Measurements from ENCODE around the gene PSEN1. TPM values are rescaled to one million over a fixed set of nuclear protein-coding genes. Genes with fewer than 3 reads are reported as not detected.

The PSEN1 gene
- total and polyA plus RNA-seq, 2 experiments from 2014 or later: 46.3 to 49.5 TPM

GRCh38 chr14:73237786-73238423, 101.6 kb downstream of the PSEN1 start:
- peak overlapping the region; percentile 57 for H3K4me3 ChIP-seq
- no peaks in the 10 kb centered on the region for H4K20me1 ChIP-seq (ENCODE audit: insufficient read depth)
- 0 to 2% methylated on average over 52 of the region's 73 CpGs for WGBS, 2 experiments (ENCODE audit: low coverage in 1 of 2, low lambda C conversion rate in 2 of 2, missing lambda C conversion rate in 2 of 2)
- H3K79me2 ChIP-seq (ENCODE audit: insufficient read depth): no peaks in the 10 kb centered on the region
- peaks cover 38% of the 10 kb centered on the region for H3K27me3 ChIP-seq (replicated peaks; ENCODE audit: insufficient read depth)
- peak; percentile 31 for DNase-seq
- no peaks in the 10 kb centered on the region for H3K36me3 ChIP-seq (ENCODE audit: low read depth)
- H2AFZ ChIP-seq: peak overlapping the region; percentile 62
- no peaks in the 10 kb centered on the region for H3K9me2 ChIP-seq (ENCODE audit: insufficient read depth)
- peaks cover 17% of the 10 kb centered on the region for H3K4me1 ChIP-seq (ENCODE audit: insufficient read depth)
- peaks cover 12% of the 10 kb centered on the region for H3F3A ChIP-seq (ENCODE audit: insufficient read depth)
- H3K4me2 ChIP-seq (ENCODE audit: unreplicated experiment): peak overlapping the region; percentile 81
- TF ChIP-seq EZH2 (IDR thresholded peaks at IDR 0.05; ENCODE audit: insufficient read depth, poor library complexity, severe bottlenecking) (no peak), EZH2phosphoT487 (IDR thresholded peaks at IDR 0.05; ENCODE audit: insufficient read depth, low read depth) (no peak)
- no peak overlapping the region for H3K9ac ChIP-seq
- H3K9me3 ChIP-seq (ENCODE audit: low read depth): no peaks in the 10 kb centered on the region
- H3K27ac ChIP-seq: no peak overlapping the region
- in situ Hi-C loops (cut with MboI): no loop called here

DNA sequence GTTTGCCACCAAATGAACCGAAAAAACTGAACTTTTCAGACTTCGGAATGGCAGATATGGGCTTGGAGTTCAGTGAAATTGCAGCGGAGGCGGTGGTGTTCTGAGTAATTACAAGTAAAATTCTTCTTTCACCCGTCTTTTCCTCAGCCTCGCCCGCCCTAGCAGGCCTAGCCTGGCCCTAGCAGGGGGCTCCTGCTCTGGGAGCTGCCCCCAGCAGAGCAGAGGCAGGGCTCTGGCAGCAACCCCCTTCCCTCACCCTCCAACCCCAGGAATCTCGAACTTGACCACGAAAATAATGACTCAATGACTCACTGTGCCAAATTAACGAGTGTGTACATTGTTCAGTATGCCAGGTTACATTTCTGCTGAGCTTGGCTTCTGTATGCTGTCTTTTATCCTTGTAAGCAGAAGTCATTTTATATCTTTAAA, 102.1 kb downstream of the PSEN1 start:
- Histone ChIP-seq H3K36me3 (ENCODE audit: low read depth) (no peaks in the 10 kb centered on the region), H3K4me3 (peak overlapping the region; percentile 57), H4K20me1 (ENCODE audit: insufficient read depth) (no peaks in the 10 kb centered on the region), H3K9ac (no peak overlapping the region), H3K79me2 (ENCODE audit: insufficient read depth) (no peaks in the 10 kb centered on the region), H2AFZ (peak overlapping the region; percentile 62), H3F3A (ENCODE audit: insufficient read depth) (peaks cover 12% of the 10 kb centered on the region), H3K27ac (no peak overlapping the region), H3K9me2 (ENCODE audit: insufficient read depth) (no peaks in the 10 kb centered on the region), H3K4me1 (ENCODE audit: insufficient read depth) (peaks cover 17% of the 10 kb centered on the region), H3K4me2 (ENCODE audit: unreplicated experiment) (peak overlapping the region; percentile 81), H3K9me3 (ENCODE audit: low read depth) (no peaks in the 10 kb centered on the region), H3K27me3 (replicated peaks; ENCODE audit: insufficient read depth) (peaks cover 41% of the 10 kb centered on the region)
- WGBS, 2 experiments (ENCODE audit: low coverage in 1 of 2, low lambda C conversion rate in 2 of 2, missing lambda C conversion rate in 2 of 2): 2% methylated on average over 10 of the region's 10 CpGs
- DNase-seq: peak; percentile 77
- no peak for TF ChIP-seq EZH2phosphoT487 (IDR thresholded peaks at IDR 0.05; ENCODE audit: insufficient read depth, low read depth)
- peak; percentile 27 for TF ChIP-seq EZH2 (IDR thresholded peaks at IDR 0.05; ENCODE audit: insufficient read depth, poor library complexity, severe bottlenecking)
- in situ Hi-C loops (cut with MboI): no loop called here

- peaks cover 17% of the 10 kb centered on the region for H3K4me1 ChIP-seq (ENCODE audit: insufficient read depth)
- no peak overlapping the region for H3K9ac ChIP-seq
- H3K27ac ChIP-seq: no peak overlapping the region
- no peaks in the 10 kb centered on the region for H3K36me3 ChIP-seq (ENCODE audit: low read depth)
- H3K9me3 ChIP-seq (ENCODE audit: low read depth): no peaks in the 10 kb centered on the region
- peaks cover 12% of the 10 kb centered on the region for H3F3A ChIP-seq (ENCODE audit: insufficient read depth)
- H3K9me2 ChIP-seq (ENCODE audit: insufficient read depth): no peaks in the 10 kb centered on the region
- TF ChIP-seq EZH2 (IDR thresholded peaks at IDR 0.05; ENCODE audit: insufficient read depth, poor library complexity, severe bottlenecking): no peak
- TF ChIP-seq EZH2phosphoT487 (IDR thresholded peaks at IDR 0.05; ENCODE audit: insufficient read depth, low read depth): no peak
- H3K4me3 ChIP-seq: 0 out of 2 replicates have a peak overlapping the region, but pooled peaks have one; percentile 57
- H3K4me2 ChIP-seq (ENCODE audit: unreplicated experiment): peak overlapping the region; percentile 81
- H3K27me3 ChIP-seq (replicated peaks; ENCODE audit: insufficient read depth): peaks cover 41% of the 10 kb centered on the region
- H3K79me2 ChIP-seq (ENCODE audit: insufficient read depth): no peaks in the 10 kb centered on the region
- in situ Hi-C loops (cut with MboI): no loop called here
- WGBS, 2 experiments (ENCODE audit: low coverage in 1 of 2, low lambda C conversion rate in 2 of 2, missing lambda C conversion rate in 2 of 2): 47 to 60% methylated on average over 11 of the region's 11 CpGs
- H4K20me1 ChIP-seq (ENCODE audit: insufficient read depth): no peaks in the 10 kb centered on the region
- no peak overlapping the region for H2AFZ ChIP-seq
- DNase-seq: no peak
Measured at GRCh38 chr14:73238941-73239340, 102.6 kb downstream of the PSEN1 start.

DNA sequence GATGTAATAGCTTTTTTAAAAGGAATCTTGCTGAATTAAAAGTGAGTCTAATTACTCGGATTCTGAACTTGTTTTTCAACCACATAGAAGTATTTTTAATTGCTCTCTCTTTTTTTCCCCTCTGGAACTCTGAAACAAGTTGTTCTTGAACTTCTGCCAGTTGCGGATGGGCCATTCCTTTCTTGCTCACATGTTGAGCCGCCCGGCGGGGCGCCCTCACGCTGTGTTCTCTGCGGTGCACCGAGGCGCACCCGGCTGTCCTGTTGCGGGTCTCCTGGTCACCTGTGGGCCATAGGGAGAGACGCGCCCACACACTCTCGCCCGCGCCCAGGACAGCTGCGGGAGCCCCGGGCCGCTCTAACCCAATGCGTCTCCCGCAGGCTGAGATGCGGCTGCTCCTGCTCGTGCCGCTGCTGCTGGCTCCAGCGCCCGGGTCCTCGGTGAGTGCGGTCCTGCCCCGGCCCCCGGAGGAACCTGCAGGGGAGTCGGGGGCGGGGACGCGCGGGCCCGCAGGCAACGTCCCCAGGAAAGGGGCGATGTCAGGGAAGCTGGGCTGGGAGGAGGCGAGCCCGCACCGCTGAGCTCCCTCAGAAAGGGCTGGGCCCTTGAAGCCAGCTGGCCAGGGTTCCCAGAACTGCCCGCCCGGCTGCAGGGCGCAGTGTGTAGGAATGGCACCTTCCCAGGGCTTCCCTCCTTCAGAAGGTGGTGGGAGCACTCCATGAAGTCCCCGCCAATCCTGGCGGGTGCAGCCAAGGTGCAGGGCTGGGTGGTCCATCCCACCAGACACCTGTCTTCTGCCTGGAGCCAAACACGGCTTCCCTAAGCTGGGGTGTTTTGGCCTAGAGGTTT, 103.3 kb downstream of the PSEN1 start:
- DNase-seq: peak; percentile 71
- H3K9me2 ChIP-seq (ENCODE audit: insufficient read depth): no peaks in the 10 kb centered on the region

More for the DNA sequence above, 103.3 kb downstream of the PSEN1 start:
- H3K4me1 ChIP-seq (ENCODE audit: insufficient read depth): peaks cover 17% of the 10 kb centered on the region
- in situ Hi-C loops (cut with MboI): no loop called here
- H3K27me3 ChIP-seq (replicated peaks; ENCODE audit: insufficient read depth): peaks cover 35% of the 10 kb centered on the region
- H3K79me2 ChIP-seq (ENCODE audit: insufficient read depth): no peaks in the 10 kb centered on the region
- peak overlapping the region; percentile 46 for H3K4me3 ChIP-seq
- H2AFZ ChIP-seq: no peak overlapping the region
- no peaks in the 10 kb centered on the region for H4K20me1 ChIP-seq (ENCODE audit: insufficient read depth)
- no peak for TF ChIP-seq EZH2 (IDR thresholded peaks at IDR 0.05; ENCODE audit: insufficient read depth, poor library complexity, severe bottlenecking)
- 0 out of 2 replicates have a peak, but pooled peaks have one; percentile 33 for TF ChIP-seq EZH2phosphoT487 (IDR thresholded peaks at IDR 0.05; ENCODE audit: insufficient read depth, low read depth)
- H3F3A ChIP-seq (ENCODE audit: insufficient read depth): peaks cover 12% of the 10 kb centered on the region
- WGBS, 2 experiments (ENCODE audit: low coverage in 1 of 2, low lambda C conversion rate in 2 of 2, missing lambda C conversion rate in 2 of 2): 8 to 10% methylated on average over 28 to 48 of the region's 48 CpGs
- H3K9me3 ChIP-seq (ENCODE audit: low read depth): no peaks in the 10 kb centered on the region
- no peaks in the 10 kb centered on the region for H3K36me3 ChIP-seq (ENCODE audit: low read depth)
- peak overlapping the region; percentile 81 for H3K4me2 ChIP-seq (ENCODE audit: unreplicated experiment)
- H3K27ac ChIP-seq: no peak overlapping the region
- no peak overlapping the region for H3K9ac ChIP-seq

Measured in GM23248 (cell line).